Sigmoid colon (tissue), 7 donors: Measurements from ENCODE around the gene ATG14. TPM values are rescaled to one million over a fixed set of nuclear protein-coding genes. Genes with fewer than 3 reads are reported as not detected.

ENCODE experiments used
- DNase-seq: peaks from one replicate; pipeline ENCODE4 v3.0.0-alpha.2; 2019
- H3K27ac ChIP-seq, 4 donors: fragments of 200-600 bp; sonication (generic); one replicate each; pipeline ENCODE4 v1.5.1; 2016 to 2019; ENCODE audit warnings: mild to moderate bottlenecking in 1 of 4
- H3K27me3 ChIP-seq, 3 donors: fragments of 200-600 bp; sonication (generic); one replicate each; pipeline ENCODE4 v1.5.1; 2019; ENCODE audit warnings: mild to moderate bottlenecking in 1 of 3
- H3K36me3 ChIP-seq, 4 donors: fragments of 200-600 bp; sonication (generic); one replicate each; pipeline ENCODE4 v1.5.1; 2016 to 2019
- H3K4me1 ChIP-seq, 4 donors: fragments of 200-600 bp; sonication (generic); one replicate each; pipeline ENCODE4 v1.5.1; 2017 to 2019
- H3K4me3 ChIP-seq, 4 donors: fragments of 200-600 bp; sonication (generic); one replicate each; pipeline ENCODE4 v1.5.1; 2017 to 2019; ENCODE audit warnings: mild to moderate bottlenecking in 2 of 4, moderate library complexity in 1 of 4
- H3K9me3 ChIP-seq, 4 donors: fragments of 200-600 bp in 3 of 4; sonication (generic) in 3 of 4; one replicate each; pipeline versions ENCODE4 v1.5.1 to v1.6.1; 2013 to 2019
- CTCF ChIP-seq, 4 experiments: fragments of 450-650 bp in 3 of 4; fragments of 200-600 bp in 1 of 4; IDR thresholded peaks; one replicate each; pipeline ENCODE4 v1.5.1; 2016 to 2019; ENCODE audit warnings: antibody characterized with exemption in 4 of 4, mild to moderate bottlenecking in 3 of 4, moderate library complexity in 2 of 4
- EP300 ChIP-seq, 4 donors: sonication (generic); formaldehyde crosslinking; IDR thresholded peaks; one replicate each; pipeline ENCODE4 v1.6.1; 2017; ENCODE audit warnings: antibody characterized with exemption in 4 of 4
- POLR2A ChIP-seq, 2 donors: fragments of 450-650 bp; IDR thresholded peaks; one replicate each; pipeline ENCODE4 v1.6.1; 2016; ENCODE audit warnings: antibody characterized with exemption in 2 of 2, mild to moderate bottlenecking in 2 of 2, moderate library complexity in 2 of 2
- POLR2AphosphoS5 ChIP-seq, 4 donors: sonication (generic); formaldehyde crosslinking; IDR thresholded peaks; one replicate each; pipeline ENCODE4 v1.6.1; 2017; ENCODE audit warnings: antibody characterized with exemption in 4 of 4
- WGBS, 2 donors: extraction: QIAGEN DNeasy Blood & Tissue Kit; methylation state at CpG; one replicate each; pipeline ENCODE4 v1.1.7; 2013; 5-methylcytosine and 5-hydroxymethylcytosine counted together
- intact Hi-C: fragments of 100-400 bp; cut with DNase I; formaldehyde crosslinking; loops from one replicate; pipeline ENCODE4 v1.15.1; 2023
- polyA plus RNA-seq, 3 donors: library from polyadenylated mRNA; stranded (reverse); fragments of 200-250 nt; gene quantifications; one replicate each; pipeline ENCODE4 v1.2.3, GENCODE V29; 2013
- total RNA-seq, 4 donors: library from RNA; depleted of rRNA; stranded (reverse); fragments of >200 nt; gene quantifications; one replicate each; pipeline ENCODE4 v1.1.0, GENCODE V29; 2016
- donor health status: healthy with polysubstance abuse.
- donor health status: Bipolar disorder and iron deficiency.
- donor health status: healthy.

The ATG14 gene
- total and polyA plus RNA-seq, 7 donors: 3.6 to 22.2 (median 17.1) TPM

GRCh38 chr14:55412676-55413075, 1.0 kb upstream of the ATG14 start:
- intact Hi-C loops: loop anchor here (5.0 kb wide), 1 partner anchor 140 kb away; the partner anchor contains the start of gene FBXO34
- Histone ChIP-seq H3K9me3 (no peaks in the 10 kb centered on the region), H3K27ac (no peak overlapping the region), H3K4me3 (no peak overlapping the region), H3K27me3 (no peaks in the 10 kb centered on the region), H3K4me1 (peaks cover 0 to 23% (median 19%) of the 10 kb centered on the region in 4 donors), H3K36me3 (no peaks in the 10 kb centered on the region)
- TF ChIP-seq POLR2AphosphoS5 (IDR thresholded peaks at IDR 0.05): no peak
- no peak for TF ChIP-seq POLR2A (IDR thresholded peaks at IDR 0.05)
- TF ChIP-seq EP300 (IDR thresholded peaks at IDR 0.05): no peak
- TF ChIP-seq CTCF (IDR thresholded peaks at IDR 0.05): no peak
- no peak for DNase-seq
- WGBS, 2 donors: 80 to 86% methylated on average over 5 of the region's 5 CpGs

- TF ChIP-seq EP300 (IDR thresholded peaks at IDR 0.05) (no peak), CTCF (IDR thresholded peaks at IDR 0.05) (no peak), POLR2A (IDR thresholded peaks at IDR 0.05) (no peak), POLR2AphosphoS5 (IDR thresholded peaks at IDR 0.05) (no peak)
- Histone ChIP-seq H3K36me3 (no peaks in the 10 kb centered on the region), H3K4me3 (peak overlapping the region; percentile 77 to 87 (median 84)), H3K27ac (peak overlapping the region; percentile 81 to 91 (median 85)), H3K27me3 (no peaks in the 10 kb centered on the region), H3K4me1 (peaks cover 0 to 23% (median 19%) of the 10 kb centered on the region in 4 donors), H3K9me3 (no peaks in the 10 kb centered on the region)
- intact Hi-C loops: loop anchor here (5.0 kb wide), 1 partner anchor 139 kb away; the partner anchor contains the start of gene FBXO34
- no peak for DNase-seq
- WGBS, 2 donors: 8 to 20% methylated on average over 4 of the region's 4 CpGs
These were observed 754 bp downstream of the ATG14 start for GRCh38 chr14:55410876-55411275.

GRCh38 chr14:55404173-55404854, 7.3 kb downstream of the ATG14 start:
- DNase-seq: no peak
- 82 to 83% methylated on average over 5 of the region's 5 CpGs for WGBS, 2 donors
- intact Hi-C loops: no loop called here
- H3K27ac ChIP-seq: no peak overlapping the region
- no peaks in the 10 kb centered on the region for H3K36me3 ChIP-seq
- TF ChIP-seq CTCF (IDR thresholded peaks at IDR 0.05): no peak
- TF ChIP-seq POLR2AphosphoS5 (IDR thresholded peaks at IDR 0.05): no peak
- no peak for TF ChIP-seq POLR2A (IDR thresholded peaks at IDR 0.05)
- no peak for TF ChIP-seq EP300 (IDR thresholded peaks at IDR 0.05)
- H3K4me1 ChIP-seq: peaks cover 0 to 6% (median 5%) of the 10 kb centered on the region in 4 donors
- H3K27me3 ChIP-seq: no peaks in the 10 kb centered on the region
- H3K4me3 ChIP-seq: no peak overlapping the region
- no peaks in the 10 kb centered on the region for H3K9me3 ChIP-seq

GRCh38 chr14:55401751-55402150, 9.9 kb downstream of the ATG14 start:
- DNase-seq: no peak
- Histone ChIP-seq H3K4me3 (no peak overlapping the region), H3K27ac (no peak overlapping the region), H3K36me3 (peaks cover 0 to 5% (median 0%) of the 10 kb centered on the region in 4 donors), H3K27me3 (no peaks in the 10 kb centered on the region), H3K9me3 (no peaks in the 10 kb centered on the region), H3K4me1 (peaks cover 0 to 15% (median 11%) of the 10 kb centered on the region in 4 donors)
- intact Hi-C loops: no loop called here
- TF ChIP-seq CTCF (IDR thresholded peaks at IDR 0.05): no peak
- no peak for TF ChIP-seq POLR2A (IDR thresholded peaks at IDR 0.05)
- TF ChIP-seq POLR2AphosphoS5 (IDR thresholded peaks at IDR 0.05): no peak
- WGBS, 2 donors: 84 to 91% methylated on average over 6 of the region's 6 CpGs
